HCT116 (cell line): ENCODE data around the gene AGPAT3. TPM values are rescaled to one million over a fixed set of nuclear protein-coding genes. Genes with fewer than 3 reads are reported as not detected.

Experiments
- ATAC-seq: fragments of 200-7000 bp; cut with Tn5 transposase; 2 replicates; pipeline ENCODE4 v1.9.1; 2020; ENCODE audit warnings: mild to moderate bottlenecking, moderate library complexity
- BruUV-seq: library from RNA; stranded (reverse); fragments of 400-500 nt; replicated peaks from 2 replicates; lab custom pipeline; 2021; lab: Mats Ljungman, UMichigan
- CTCF ChIA-PET: fragments of 300-600 bp; sonication (Branson Sonifier 250); formaldehyde crosslinking; loops from one replicate; lab custom pipeline; 2021; ENCODE audit warnings: antibody characterized with exemption; lab: Charles Lee
- POLR2A ChIA-PET: fragments of 300-600, 350-600 bp; sonication (Branson Sonifier 250); formaldehyde crosslinking; loops from one replicate; lab custom pipeline; 2021; ENCODE audit warnings: antibody characterized with exemption; lab: Charles Lee
- RAD21 ChIA-PET, 2 experiments: fragments of 300-600 bp; sonication (Branson Sonifier 250); formaldehyde crosslinking; loops; one replicate each; lab custom pipeline; 2023; ENCODE audit warnings: low total read pairs in 2 of 2; ENCODE audit not compliant: uncharacterized antibody in 2 of 2, unreplicated experiment in 2 of 2, low non-redundant PET in 1 of 2; lab: Charles Lee
- DNase-seq: peaks from one replicate; pipeline ENCODE4 v3.0.0-alpha.2; 2010; ENCODE audit warnings: low read depth, low spot score
- H2AFZ ChIP-seq: fragments of 200-600 bp; shearing (Covaris generic), sonication (generic); 2 replicates; pipeline ENCODE4 v1.6.1; 2017; ENCODE audit warnings: low read depth, mixed run types, mixed read lengths, antibody characterized with exemption, low read length; ENCODE audit not compliant: poor library complexity, severe bottlenecking
- H3K27ac ChIP-seq: 2 replicates; pipeline ENCODE4 v1.5.1; 2012; ENCODE audit warnings: low read depth, low read length
- H3K27me3 ChIP-seq: fragments of 200-600 bp; sonication (generic); 2 replicates; pipeline ENCODE4 v1.6.1; 2016; ENCODE audit warnings: mixed run types, low read length, mixed read lengths; ENCODE audit not compliant: insufficient read depth
- H3K36me3 ChIP-seq, 2 experiments: fragments of 200-500 bp in 1 of 2; fragments of 200-600 bp in 1 of 2; sonication (Bioruptor generic) in 1 of 2; sonication (generic) in 1 of 2; 2 replicates each; pipeline versions ENCODE4 v1.5.1 to v1.6.1; 2014 to 2016; ENCODE audit warnings: low read length in 2 of 2, inconsistent platforms in 1 of 2, mixed read lengths in 1 of 2, mixed run types in 1 of 2; ENCODE audit not compliant: insufficient read depth in 2 of 2, control insufficient read depth in 1 of 2
- H3K4me1 ChIP-seq, 2 experiments: fragments of 200-600 bp in 1 of 2; sonication (generic) in 1 of 2; 2 replicates each; pipeline versions ENCODE4 v1.5.1 to v1.6.1; 2012 to 2017; ENCODE audit warnings: low read length in 2 of 2, inconsistent platforms in 1 of 2, mild to moderate bottlenecking in 1 of 2, mixed read lengths in 1 of 2, mixed run types in 1 of 2, moderate library complexity in 1 of 2; ENCODE audit not compliant: insufficient read depth in 2 of 2, control insufficient read depth in 1 of 2
- H3K4me2 ChIP-seq: fragments of 200-600 bp; sonication (generic); 2 replicates; pipeline ENCODE4 v1.6.1; 2017; ENCODE audit warnings: mixed run types, low read length, mixed read lengths
- H3K4me3 ChIP-seq, 2 experiments: fragments of 200-600 bp in 1 of 2; sonication (generic) in 1 of 2; replicated peaks in 1 of 2; 2 replicates each; pipeline ENCODE4 v1.5.1; 2011 to 2016; ENCODE audit warnings: low read length in 2 of 2, control low read depth in 1 of 2, low read depth in 1 of 2, mild to moderate bottlenecking in 1 of 2, mixed read lengths in 1 of 2, mixed run types in 1 of 2
- H3K79me2 ChIP-seq: fragments of 200-600 bp; sonication (generic); 2 replicates; pipeline ENCODE4 v1.6.1; 2017; ENCODE audit warnings: mild to moderate bottlenecking, mixed run types, low read length, moderate library complexity, mixed read lengths; ENCODE audit not compliant: insufficient read depth
- H3K9ac ChIP-seq: fragments of 200-600 bp; sonication (generic); 2 replicates; pipeline ENCODE4 v1.6.1; 2016; ENCODE audit warnings: low read length, mixed read lengths
- H3K9me2 ChIP-seq: fragments of 200-600 bp; sonication (generic), shearing (Covaris generic); 2 replicates; pipeline ENCODE4 v1.6.1; 2017; ENCODE audit warnings: mixed run types, mild to moderate bottlenecking, moderate library complexity; ENCODE audit not compliant: insufficient read depth
- H3K9me3 ChIP-seq, 2 experiments: fragments of 200-500 bp in 1 of 2; fragments of 200-600 bp in 1 of 2; sonication (Bioruptor generic) in 1 of 2; sonication (generic) in 1 of 2; 2 replicates each; pipeline ENCODE4 v1.6.1; 2014 to 2017; ENCODE audit warnings: low read length in 2 of 2, mixed read lengths in 2 of 2, inconsistent platforms in 1 of 2, low read depth in 1 of 2, mild to moderate bottlenecking in 1 of 2, mixed run types in 1 of 2, moderate library complexity in 1 of 2; ENCODE audit not compliant: control insufficient read depth in 1 of 2, insufficient read depth in 1 of 2
- H4K20me1 ChIP-seq: fragments of 200-600 bp; sonication (generic), shearing (Covaris generic); 2 replicates; pipeline ENCODE4 v1.6.1; 2017; ENCODE audit warnings: mixed run types, mild to moderate bottlenecking, moderate library complexity; ENCODE audit not compliant: insufficient read depth
- ATF3 ChIP-seq: IDR thresholded peaks from 2 replicates; pipeline ENCODE4 v1.6.1; 2012
- EZH2 ChIP-seq: fragments of 200-600 bp; sonication (generic); IDR thresholded peaks from 2 replicates; pipeline ENCODE4 v1.6.1; 2017; ENCODE audit warnings: antibody characterized with exemption, mixed run types
- JUND ChIP-seq: IDR thresholded peaks from 2 replicates; pipeline ENCODE4 v1.6.1; 2012
- POLR2AphosphoS5 ChIP-seq: IDR thresholded peaks from 2 replicates; pipeline ENCODE4 v1.6.1; 2011; ENCODE audit warnings: mild to moderate bottlenecking, low read depth, low read length, moderate library complexity
- SP1 ChIP-seq: IDR thresholded peaks from 2 replicates; pipeline ENCODE4 v1.6.1; 2012; ENCODE audit warnings: low read depth
- SRF ChIP-seq: IDR thresholded peaks from 2 replicates; pipeline ENCODE4 v1.6.1; 2012; ENCODE audit warnings: low read depth
- TCF7L2 ChIP-seq: IDR thresholded peaks from 2 replicates; pipeline ENCODE4 v1.7.0; 2011; ENCODE audit warnings: borderline replicate concordance, inconsistent platforms; ENCODE audit not compliant: insufficient read depth, insufficient read length; ENCODE audit errors: extremely low read depth
- ZNF274 ChIP-seq: fragments of 200-500 bp; sonication (Bioruptor generic); IDR thresholded peaks from 2 replicates; pipeline ENCODE4 v1.6.1; 2014; ENCODE audit warnings: mild to moderate bottlenecking, low read depth, low read length, inconsistent platforms
- intact Hi-C: fragments of 100-400 bp; cut with micrococcal nuclease; formaldehyde crosslinking; loops from 2 replicates; pipeline ENCODE4 v1.10.0; 2022
- total RNA-seq: library from RNA; stranded (reverse); gene quantifications from one replicate; pipeline ENCODE4 v1.2.1, GENCODE V29; 2021; ENCODE audit not compliant: unreplicated experiment
- TF ChIP-seq, protein P1 (sequence below), 3 experiments: fragments of 200-600 bp in 1 of 3; sonication (generic) in 1 of 3; IDR thresholded peaks in 2 of 3; conservative IDR thresholded peaks in 1 of 3; 2 replicates each; pipeline ENCODE4 v1.5.1; 2012 to 2017; ENCODE audit warnings: low read depth in 2 of 3, low read length in 2 of 3, antibody characterized with exemption in 1 of 3, borderline replicate concordance in 1 of 3, control low read depth in 1 of 3, mild to moderate bottlenecking in 1 of 3, mixed read lengths in 1 of 3, mixed run types in 1 of 3, moderate library complexity in 1 of 3; ENCODE audit not compliant: insufficient read depth in 1 of 3
- TF ChIP-seq, protein P2 (sequence below): IDR thresholded peaks from 2 replicates; pipeline ENCODE4 v1.6.1; 2012; ENCODE audit warnings: low read depth

AGPAT3 gene
- total RNA-seq, 1 experiment from 2014 or later: 54.1 TPM

- Histone ChIP-seq H3K79me2 (no peaks in the 10 kb centered on the region), H4K20me1 (no peaks in the 10 kb centered on the region), H3K36me3 (no peaks in the 10 kb centered on the region; a peak in 1 of 4 replicates), H3K9me2 (no peaks in the 10 kb centered on the region), H3K4me1 (no peaks in the 10 kb centered on the region), H2AFZ (no peak overlapping the region), H3K9ac (no peak overlapping the region), H3K4me2 (no peak overlapping the region), H3K27ac (no peak overlapping the region), H3K27me3 (no peaks in the 10 kb centered on the region), H3K9me3 (no peaks in the 10 kb centered on the region), H3K4me3 (no peak overlapping the region)
- ATAC-seq (no peak), DNase-seq (no peak)
- ChIA-PET POLR2A (no interaction called here), RAD21 (no interaction called here), CTCF (no interaction called here)
- BruUV-seq: no TSS peak
- intact Hi-C loops: no loop called here
- TF ChIP-seq, protein P1, sequence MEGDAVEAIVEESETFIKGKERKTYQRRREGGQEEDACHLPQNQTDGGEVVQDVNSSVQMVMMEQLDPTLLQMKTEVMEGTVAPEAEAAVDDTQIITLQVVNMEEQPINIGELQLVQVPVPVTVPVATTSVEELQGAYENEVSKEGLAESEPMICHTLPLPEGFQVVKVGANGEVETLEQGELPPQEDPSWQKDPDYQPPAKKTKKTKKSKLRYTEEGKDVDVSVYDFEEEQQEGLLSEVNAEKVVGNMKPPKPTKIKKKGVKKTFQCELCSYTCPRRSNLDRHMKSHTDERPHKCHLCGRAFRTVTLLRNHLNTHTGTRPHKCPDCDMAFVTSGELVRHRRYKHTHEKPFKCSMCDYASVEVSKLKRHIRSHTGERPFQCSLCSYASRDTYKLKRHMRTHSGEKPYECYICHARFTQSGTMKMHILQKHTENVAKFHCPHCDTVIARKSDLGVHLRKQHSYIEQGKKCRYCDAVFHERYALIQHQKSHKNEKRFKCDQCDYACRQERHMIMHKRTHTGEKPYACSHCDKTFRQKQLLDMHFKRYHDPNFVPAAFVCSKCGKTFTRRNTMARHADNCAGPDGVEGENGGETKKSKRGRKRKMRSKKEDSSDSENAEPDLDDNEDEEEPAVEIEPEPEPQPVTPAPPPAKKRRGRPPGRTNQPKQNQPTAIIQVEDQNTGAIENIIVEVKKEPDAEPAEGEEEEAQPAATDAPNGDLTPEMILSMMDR (IDR thresholded peaks at IDR 0.05 in 2 of 3, conservative IDR thresholded peaks at IDR 0.05 in 1 of 3; ENCODE audit: borderline replicate concordance in 1 of 3, insufficient read depth in 1 of 3, low read depth in 2 of 3, low read length in 2 of 3): no peak
- TF ChIP-seq SP1 (no peak), SRF (no peak), ZNF274 (no peak), ATF3 (no peak), EZH2 (no peak)
Measured at GRCh38 chr21:43981871-43982210, 116.8 kb downstream of the AGPAT3 start.

DNA sequence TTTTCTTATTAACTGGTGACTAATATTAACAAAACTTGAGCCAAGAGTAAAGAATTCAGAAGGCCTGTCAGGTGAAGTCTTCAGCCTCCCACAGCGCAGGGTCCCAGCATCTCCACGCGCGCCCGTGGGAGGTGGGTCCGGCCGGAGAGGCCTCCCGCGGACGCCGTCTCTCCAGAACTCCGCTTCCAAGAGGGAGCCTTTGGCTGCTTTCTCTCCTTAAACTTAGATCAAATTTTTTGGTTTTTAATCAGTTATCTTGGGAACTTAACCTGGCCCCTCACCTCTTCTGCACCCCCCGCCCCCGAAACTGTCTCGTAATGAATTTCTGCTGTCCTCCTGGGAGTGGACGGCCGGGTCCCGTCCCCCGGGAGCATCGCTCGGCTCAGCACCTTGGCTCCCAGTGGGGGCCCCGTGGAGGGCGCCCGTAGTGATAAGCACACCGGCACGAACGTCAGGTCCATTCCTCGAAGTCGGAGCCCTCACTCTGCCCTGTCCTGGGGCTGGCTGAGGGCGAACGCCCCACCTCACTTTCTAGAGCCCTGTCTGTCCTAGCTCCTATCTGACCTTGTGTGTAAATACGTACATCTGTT is 117.6 kb downstream of the AGPAT3 start:
- Histone ChIP-seq H3K9me3 (no peaks in the 10 kb centered on the region), H3K27ac (no peak overlapping the region), H3K9me2 (no peaks in the 10 kb centered on the region), H3K9ac (no peak overlapping the region), H4K20me1 (no peaks in the 10 kb centered on the region), H3K36me3 (no peaks in the 10 kb centered on the region; a peak in 1 of 4 replicates), H2AFZ (no peak overlapping the region), H3K4me3 (no peak overlapping the region), H3K27me3 (no peaks in the 10 kb centered on the region), H3K4me2 (no peak overlapping the region), H3K4me1 (no peaks in the 10 kb centered on the region), H3K79me2 (no peaks in the 10 kb centered on the region)
- ATAC-seq (no peak), DNase-seq (no peak)
- POLR2A ChIA-PET: no interaction called here
- TF ChIP-seq POLR2AphosphoS5: no peak
- TF ChIP-seq TCF7L2: no peak
- TF ChIP-seq, protein P1 (IDR thresholded peaks at IDR 0.05 in 2 of 3, conservative IDR thresholded peaks at IDR 0.05 in 1 of 3; ENCODE audit: borderline replicate concordance in 1 of 3, insufficient read depth in 1 of 3, low read depth in 2 of 3, low read length in 2 of 3): no peak
- no peak for TF ChIP-seq JUND
- TF ChIP-seq, protein P2, sequence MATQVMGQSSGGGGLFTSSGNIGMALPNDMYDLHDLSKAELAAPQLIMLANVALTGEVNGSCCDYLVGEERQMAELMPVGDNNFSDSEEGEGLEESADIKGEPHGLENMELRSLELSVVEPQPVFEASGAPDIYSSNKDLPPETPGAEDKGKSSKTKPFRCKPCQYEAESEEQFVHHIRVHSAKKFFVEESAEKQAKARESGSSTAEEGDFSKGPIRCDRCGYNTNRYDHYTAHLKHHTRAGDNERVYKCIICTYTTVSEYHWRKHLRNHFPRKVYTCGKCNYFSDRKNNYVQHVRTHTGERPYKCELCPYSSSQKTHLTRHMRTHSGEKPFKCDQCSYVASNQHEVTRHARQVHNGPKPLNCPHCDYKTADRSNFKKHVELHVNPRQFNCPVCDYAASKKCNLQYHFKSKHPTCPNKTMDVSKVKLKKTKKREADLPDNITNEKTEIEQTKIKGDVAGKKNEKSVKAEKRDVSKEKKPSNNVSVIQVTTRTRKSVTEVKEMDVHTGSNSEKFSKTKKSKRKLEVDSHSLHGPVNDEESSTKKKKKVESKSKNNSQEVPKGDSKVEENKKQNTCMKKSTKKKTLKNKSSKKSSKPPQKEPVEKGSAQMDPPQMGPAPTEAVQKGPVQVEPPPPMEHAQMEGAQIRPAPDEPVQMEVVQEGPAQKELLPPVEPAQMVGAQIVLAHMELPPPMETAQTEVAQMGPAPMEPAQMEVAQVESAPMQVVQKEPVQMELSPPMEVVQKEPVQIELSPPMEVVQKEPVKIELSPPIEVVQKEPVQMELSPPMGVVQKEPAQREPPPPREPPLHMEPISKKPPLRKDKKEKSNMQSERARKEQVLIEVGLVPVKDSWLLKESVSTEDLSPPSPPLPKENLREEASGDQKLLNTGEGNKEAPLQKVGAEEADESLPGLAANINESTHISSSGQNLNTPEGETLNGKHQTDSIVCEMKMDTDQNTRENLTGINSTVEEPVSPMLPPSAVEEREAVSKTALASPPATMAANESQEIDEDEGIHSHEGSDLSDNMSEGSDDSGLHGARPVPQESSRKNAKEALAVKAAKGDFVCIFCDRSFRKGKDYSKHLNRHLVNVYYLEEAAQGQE: no peak
- no TSS peak for BruUV-seq
- CTCF ChIA-PET: no interaction called here
- intact Hi-C loops: no loop called here
- RAD21 ChIA-PET: no interaction called here
